Mucosa of rectum (tissue), 2 donors: ENCODE data around the gene EXO1.

Experiments
- H3K27ac ChIP-seq, 2 donors: one replicate each; pipeline ENCODE4 v1.7.0; 2013; ENCODE audit warnings: inconsistent platforms in 2 of 2, low read depth in 2 of 2, low read length in 2 of 2
- H3K27me3 ChIP-seq, 2 donors: one replicate each; pipeline ENCODE4 v1.7.0; 2013; ENCODE audit warnings: low read length in 2 of 2; ENCODE audit not compliant: control insufficient read depth in 2 of 2, insufficient read depth in 2 of 2
- H3K36me3 ChIP-seq, 2 donors: one replicate each; pipeline ENCODE4 v1.7.0; 2013; ENCODE audit warnings: low read length in 2 of 2; ENCODE audit not compliant: control insufficient read depth in 2 of 2, insufficient read depth in 2 of 2
- H3K4me1 ChIP-seq, 2 donors: one replicate each; pipeline ENCODE4 v1.7.0; 2013; ENCODE audit warnings: low read length in 2 of 2, mild to moderate bottlenecking in 1 of 2; ENCODE audit not compliant: control insufficient read depth in 2 of 2, insufficient read depth in 2 of 2
- H3K4me3 ChIP-seq, 2 donors: one replicate each; pipeline ENCODE4 v1.7.0; 2013; ENCODE audit warnings: low read length in 2 of 2
- H3K9ac ChIP-seq, 2 donors: one replicate each; pipeline ENCODE4 v1.7.0; 2013; ENCODE audit warnings: low read length in 2 of 2, low read depth in 1 of 2, mild to moderate bottlenecking in 1 of 2
- H3K9me3 ChIP-seq, 2 donors: one replicate each; pipeline ENCODE4 v1.7.0; 2013; ENCODE audit warnings: low read length in 2 of 2; ENCODE audit not compliant: control insufficient read depth in 2 of 2
- donor health status: healthy.
- donor health status: Normal muscosa, but diverticular disease.

The EXO1 gene

DNA sequence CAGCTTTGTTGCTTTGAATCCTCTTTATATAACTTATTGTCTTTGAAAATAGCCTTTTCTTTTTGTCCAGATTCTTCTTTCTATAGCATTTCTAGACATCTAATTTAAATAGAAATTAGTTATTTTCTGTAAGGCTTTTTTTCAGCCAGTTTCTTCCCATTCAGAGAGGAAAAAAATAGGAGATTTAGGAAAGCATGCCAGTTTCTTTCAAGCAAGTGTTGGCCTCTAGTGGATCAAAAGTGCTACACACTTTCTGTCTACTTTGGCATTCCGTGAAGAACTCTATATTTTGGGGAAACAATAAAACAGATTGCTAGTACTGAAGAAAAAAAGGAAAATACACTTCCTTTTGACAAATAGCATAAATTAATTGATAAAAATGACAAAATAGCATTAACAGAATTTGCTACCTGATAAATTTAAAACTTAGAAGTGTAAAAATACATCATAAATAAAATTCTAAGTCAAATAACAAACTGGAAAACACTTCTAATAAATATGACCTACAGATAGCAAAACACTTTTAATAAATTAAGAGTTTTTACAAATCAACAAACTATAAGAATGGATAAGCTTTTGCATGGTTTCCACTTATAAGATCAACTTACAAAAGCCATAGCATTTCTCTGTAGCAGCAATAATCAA is 13.1 kb upstream of the EXO1 start:
- Histone ChIP-seq H3K9ac (no peak overlapping the region), H3K4me3 (no peak overlapping the region), H3K27me3 (no peaks in the 10 kb centered on the region), H3K36me3 (no peaks in the 10 kb centered on the region), H3K4me1 (no peaks in the 10 kb centered on the region), H3K9me3 (no peaks in the 10 kb centered on the region), H3K27ac (no peak overlapping the region)

DNA sequence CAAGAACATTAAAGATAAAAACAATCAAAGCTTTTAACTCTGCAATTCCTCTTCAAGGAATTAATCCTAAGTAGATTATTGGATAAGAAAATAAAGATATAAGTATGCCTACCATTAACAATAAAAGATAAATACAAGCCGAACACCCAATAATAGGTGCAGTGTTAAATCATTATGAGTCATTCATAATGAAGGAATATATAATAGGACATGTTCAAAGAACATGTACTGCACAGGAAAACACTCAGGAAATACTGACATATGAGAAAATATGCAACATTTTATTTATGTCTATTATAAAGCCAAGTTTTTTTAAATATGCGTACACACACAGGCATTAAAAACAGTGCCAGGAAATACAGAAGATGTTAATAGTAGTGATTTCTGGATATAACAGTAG is 11.1 kb upstream of the EXO1 start:
- no peaks in the 10 kb centered on the region for H3K36me3 ChIP-seq
- H3K27me3 ChIP-seq = no peaks in the 10 kb centered on the region
- no peak overlapping the region for H3K9ac ChIP-seq
- H3K27ac ChIP-seq = no peak overlapping the region
- H3K4me1 ChIP-seq = no peaks in the 10 kb centered on the region
- no peaks in the 10 kb centered on the region for H3K9me3 ChIP-seq
- H3K4me3 ChIP-seq = no peak overlapping the region

DNA sequence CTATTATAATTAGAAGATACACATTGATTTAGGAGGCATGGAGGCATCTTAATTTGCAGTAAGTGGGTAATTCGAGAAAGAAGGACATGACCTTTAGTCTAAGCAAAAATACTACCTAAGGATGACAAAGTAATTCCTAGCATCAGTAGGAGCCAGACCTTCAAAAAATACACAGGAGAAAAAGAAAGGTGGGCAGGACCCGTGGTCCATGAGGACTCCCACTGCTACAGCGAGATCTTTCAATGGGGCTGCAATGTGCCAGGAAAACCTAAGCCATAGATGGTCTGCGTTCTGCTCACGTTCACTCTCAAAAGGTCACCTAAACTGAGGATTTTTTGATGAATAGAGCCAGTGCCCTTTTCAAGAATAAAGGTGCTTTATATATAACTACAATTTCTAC is 10.6 kb upstream of the EXO1 start:
- Histone ChIP-seq H3K27me3 (no peaks in the 10 kb centered on the region), H3K36me3 (no peaks in the 10 kb centered on the region), H3K4me1 (no peaks in the 10 kb centered on the region), H3K4me3 (no peak overlapping the region), H3K27ac (no peak overlapping the region), H3K9ac (no peak overlapping the region), H3K9me3 (no peaks in the 10 kb centered on the region)

DNA sequence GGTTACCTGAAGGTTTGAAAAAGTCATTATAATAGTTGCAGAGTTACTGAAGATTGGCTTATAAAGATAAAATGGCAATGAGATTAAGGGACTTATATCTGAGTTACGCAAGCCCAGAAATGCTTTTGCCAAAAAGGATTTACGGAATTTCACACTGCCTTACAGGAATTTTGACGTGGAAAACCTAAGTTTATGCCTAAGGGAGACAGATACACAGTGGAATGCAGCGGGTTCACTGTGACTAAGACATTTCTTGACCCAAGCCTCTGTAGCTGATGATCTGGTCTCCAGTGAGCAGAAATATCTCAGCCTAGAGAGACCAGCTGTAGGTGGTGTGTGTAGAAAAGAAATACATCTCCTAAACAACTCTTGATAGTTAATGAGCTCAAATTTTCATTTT is 10.1 kb upstream of the EXO1 start:
- H3K9ac ChIP-seq = no peak overlapping the region
- H3K27me3 ChIP-seq = no peaks in the 10 kb centered on the region
- H3K4me1 ChIP-seq = no peaks in the 10 kb centered on the region
- H3K27ac ChIP-seq = no peak overlapping the region
- H3K36me3 ChIP-seq = no peaks in the 10 kb centered on the region
- H3K4me3 ChIP-seq = no peak overlapping the region
- no peaks in the 10 kb centered on the region for H3K9me3 ChIP-seq

DNA sequence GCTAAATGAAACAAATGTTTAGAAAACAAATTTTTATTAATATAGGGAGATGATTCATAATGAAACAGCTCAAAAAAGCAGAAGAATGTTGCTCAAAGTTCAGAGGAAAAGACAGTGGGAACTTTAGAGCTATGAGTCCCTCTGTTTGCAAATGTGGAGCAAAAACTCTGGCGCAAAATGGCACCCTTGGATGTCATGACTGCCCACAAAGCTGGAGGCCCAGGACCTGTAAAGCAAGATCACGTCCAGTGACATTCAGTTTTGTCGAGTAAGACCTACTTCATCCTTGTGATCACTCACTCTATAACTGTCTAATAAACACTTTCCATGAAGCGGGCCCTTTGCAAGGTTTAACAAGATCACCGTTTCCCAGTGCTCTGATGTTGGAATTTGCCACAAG is 9.1 kb upstream of the EXO1 start:
- no peaks in the 10 kb centered on the region for H3K27me3 ChIP-seq
- H3K27ac ChIP-seq = no peak overlapping the region
- H3K9me3 ChIP-seq = no peaks in the 10 kb centered on the region
- H3K4me1 ChIP-seq = no peaks in the 10 kb centered on the region
- H3K9ac ChIP-seq = no peak overlapping the region
- no peak overlapping the region for H3K4me3 ChIP-seq
- no peaks in the 10 kb centered on the region for H3K36me3 ChIP-seq

DNA sequence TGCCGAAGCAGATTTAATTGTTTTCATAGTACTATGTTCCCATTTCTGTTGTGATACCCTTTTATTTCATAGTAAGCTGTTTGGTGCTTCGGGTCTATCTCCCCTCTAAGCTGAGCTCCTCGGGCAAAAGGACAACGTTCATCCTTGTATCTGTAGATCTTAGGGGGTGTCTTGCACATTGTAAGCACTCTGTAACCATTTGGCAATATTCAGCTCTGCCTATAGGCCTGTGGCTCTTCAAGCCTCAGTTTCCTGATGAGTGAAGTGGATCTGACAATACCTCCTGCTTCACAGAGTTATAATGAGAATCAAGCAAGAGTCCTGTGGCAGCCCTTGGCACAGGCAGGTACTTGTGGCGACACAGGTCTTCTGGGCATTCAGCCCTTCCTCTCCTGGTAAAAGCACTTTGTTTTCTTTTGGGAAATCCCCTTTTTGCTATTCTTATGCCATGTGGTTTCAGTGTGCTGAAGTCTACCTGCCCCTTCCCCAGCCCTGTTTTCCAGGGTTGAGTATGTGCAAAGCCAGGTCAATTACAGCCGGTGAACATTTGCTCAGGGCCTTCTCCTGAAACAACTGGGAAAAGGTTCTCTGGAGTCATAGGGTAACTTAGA is 8.5 kb upstream of the EXO1 start:
- H3K9me3 ChIP-seq = no peaks in the 10 kb centered on the region
- no peaks in the 10 kb centered on the region for H3K4me1 ChIP-seq
- H3K27ac ChIP-seq = no peak overlapping the region
- H3K4me3 ChIP-seq = no peak overlapping the region
- H3K9ac ChIP-seq = no peak overlapping the region
- H3K27me3 ChIP-seq = no peaks in the 10 kb centered on the region
- H3K36me3 ChIP-seq = no peaks in the 10 kb centered on the region

DNA sequence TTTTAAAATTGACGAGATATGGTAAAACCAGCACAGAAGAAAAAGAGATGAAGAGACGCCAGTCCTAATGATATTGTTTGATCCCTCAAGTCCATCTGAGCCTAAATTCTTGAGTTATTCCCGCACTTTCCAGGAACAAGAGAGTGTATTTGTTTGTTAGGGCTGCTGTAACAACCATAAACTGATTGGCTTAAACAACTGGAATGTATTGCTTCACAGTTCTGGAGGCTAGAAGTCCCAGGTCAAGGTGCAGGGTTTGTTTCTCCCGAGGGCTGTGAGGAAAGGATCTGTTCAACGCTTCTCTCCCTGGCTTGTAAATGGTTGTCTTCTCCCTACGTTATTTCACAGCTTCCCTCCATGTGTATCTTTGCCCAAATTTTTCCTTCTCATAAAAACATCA is 7.8 kb upstream of the EXO1 start:
- H3K9me3 ChIP-seq = no peaks in the 10 kb centered on the region
- H3K27ac ChIP-seq = no peak overlapping the region
- no peaks in the 10 kb centered on the region for H3K36me3 ChIP-seq
- no peaks in the 10 kb centered on the region for H3K4me1 ChIP-seq
- H3K9ac ChIP-seq = no peak overlapping the region
- no peaks in the 10 kb centered on the region for H3K27me3 ChIP-seq
- no peak overlapping the region for H3K4me3 ChIP-seq

DNA sequence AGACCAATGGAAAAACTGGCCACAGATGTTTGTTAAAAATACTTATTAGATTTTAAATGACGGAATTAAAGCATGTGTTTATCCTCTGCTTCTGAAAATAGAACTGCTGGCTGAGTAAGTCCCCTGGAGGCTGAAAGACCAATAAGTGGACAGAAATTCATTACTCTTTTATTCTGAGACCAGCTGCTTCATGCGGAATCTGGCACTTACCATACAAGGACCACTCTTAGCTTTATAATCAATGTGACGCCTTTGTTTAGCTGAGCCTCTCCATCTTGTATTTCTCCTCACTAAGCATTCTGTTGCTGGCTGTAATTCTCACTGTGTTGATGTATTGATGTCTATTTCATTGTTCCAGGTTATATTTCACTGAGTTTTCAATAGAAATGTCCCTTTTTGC is 6.3 kb upstream of the EXO1 start:
- no peaks in the 10 kb centered on the region for H3K27me3 ChIP-seq
- no peaks in the 10 kb centered on the region for H3K4me1 ChIP-seq
- H3K9ac ChIP-seq = no peak overlapping the region
- no peak overlapping the region for H3K27ac ChIP-seq
- H3K4me3 ChIP-seq = no peak overlapping the region
- H3K9me3 ChIP-seq = no peaks in the 10 kb centered on the region
- H3K36me3 ChIP-seq = no peaks in the 10 kb centered on the region

DNA sequence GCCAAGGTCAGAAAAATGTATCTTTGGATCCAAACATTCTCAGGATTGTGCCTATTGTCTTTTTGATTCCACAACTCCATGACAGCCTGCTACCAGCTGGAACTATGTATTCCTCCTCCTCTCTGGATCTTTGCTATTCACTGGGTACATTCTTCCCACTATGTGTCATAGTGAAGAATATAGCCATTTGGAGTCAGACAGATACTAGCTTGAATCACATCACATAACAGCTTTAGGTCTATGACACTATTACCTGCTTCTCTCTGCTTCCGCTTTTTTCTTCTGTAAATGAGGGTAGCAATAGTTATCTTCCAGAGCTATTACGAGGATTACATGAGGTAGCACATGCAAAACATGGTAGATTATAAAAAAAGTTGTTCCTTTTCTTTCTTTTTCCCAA is 5.4 kb upstream of the EXO1 start:
- H3K27ac ChIP-seq = no peak overlapping the region
- H3K4me1 ChIP-seq = peaks cover 4% of the 10 kb centered on the region in 2 donors
- H3K36me3 ChIP-seq = no peaks in the 10 kb centered on the region
- no peaks in the 10 kb centered on the region for H3K9me3 ChIP-seq
- H3K4me3 ChIP-seq = no peak overlapping the region
- no peak overlapping the region for H3K9ac ChIP-seq
- H3K27me3 ChIP-seq = no peaks in the 10 kb centered on the region

DNA sequence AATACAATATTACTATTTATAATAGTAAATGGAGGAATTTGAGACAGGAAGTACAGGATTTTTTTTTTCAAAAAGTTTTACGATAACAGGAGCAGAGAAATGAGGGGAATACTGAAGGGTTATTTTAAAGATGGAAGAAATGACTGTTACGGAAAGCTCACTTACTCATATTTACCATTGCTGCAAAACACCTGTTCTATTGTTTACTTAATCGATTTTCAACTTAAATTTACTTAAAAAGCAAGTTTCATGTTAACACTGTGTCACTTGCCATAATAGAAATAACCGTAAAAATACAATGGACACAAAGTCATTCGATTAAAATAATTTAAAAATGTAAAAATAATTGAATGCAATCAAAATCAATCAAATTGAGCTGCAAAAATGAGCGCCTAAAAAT is 3.4 kb upstream of the EXO1 start:
- Histone ChIP-seq H3K27me3 (no peaks in the 10 kb centered on the region), H3K36me3 (no peaks in the 10 kb centered on the region), H3K9me3 (no peaks in the 10 kb centered on the region), H3K4me3 (no peak overlapping the region), H3K27ac (no peak overlapping the region), H3K4me1 (peaks cover 12 to 13% of the 10 kb centered on the region in 2 donors), H3K9ac (no peak overlapping the region)
